Choroid plexus epithelial cell (primary cell): ENCODE results near the gene FGF8.
A peak's percentile ranks its signal among the peaks of the same experiment; 100 is the strongest.

Source experiments
- DNase-seq: peaks from one replicate; pipeline ENCODE4 v3.0.0-alpha.2; 2010; ENCODE audit warnings: low read depth
- H3K4me3 ChIP-seq: 2 replicates; pipeline ENCODE4 v1.5.1; 2011; ENCODE audit warnings: low read depth, mild to moderate bottlenecking, control low read depth, low read length, moderate library complexity
- CTCF ChIP-seq: conservative IDR thresholded peaks from 2 replicates; pipeline ENCODE4 v1.5.1; 2011; ENCODE audit warnings: low read depth, mild to moderate bottlenecking, control low read depth, inconsistent platforms, low read length, moderate library complexity

FGF8 gene

GRCh38 chr10:101745074-101745696 is 30.7 kb downstream of the FGF8 start:
- H3K4me3 ChIP-seq = no peak overlapping the region
- no peak for DNase-seq
- TF ChIP-seq CTCF = no peak

GRCh38 chr10:101744267-101744666 is 31.6 kb downstream of the FGF8 start:
- no peak for TF ChIP-seq CTCF
- H3K4me3 ChIP-seq = no peak overlapping the region
- DNase-seq = peak; percentile 7

GRCh38 chr10:101741938-101742337 is 34.0 kb downstream of the FGF8 start:
- H3K4me3 ChIP-seq = no peak overlapping the region
- DNase-seq = no peak
- TF ChIP-seq CTCF = no peak

GRCh38 chr10:101736666-101737065 is 39.2 kb downstream of the FGF8 start:
- no peak for TF ChIP-seq CTCF
- no peak overlapping the region for H3K4me3 ChIP-seq
- DNase-seq = no peak

GRCh38 chr10:101732096-101732495 is 43.8 kb downstream of the FGF8 start:
- TF ChIP-seq CTCF = no peak
- no peak for DNase-seq
- H3K4me3 ChIP-seq = no peak overlapping the region

- DNase-seq = no peak
- no peak overlapping the region for H3K4me3 ChIP-seq
- TF ChIP-seq CTCF = no peak
Observed at GRCh38 chr10:101726115-101726387, 49.9 kb downstream of the FGF8 start.

GRCh38 chr10:101725296-101726114 is 50.4 kb downstream of the FGF8 start:
- H3K4me3 ChIP-seq = no peak overlapping the region
- no peak for TF ChIP-seq CTCF
- no peak for DNase-seq
